Spleen (tissue), 11 donors: Measurements from ENCODE around the gene COL9A2. TPM values are rescaled to one million over a fixed set of nuclear protein-coding genes. Genes with fewer than 3 reads are reported as not detected.

Experiments used
- DNase-seq: peaks from one replicate; pipeline ENCODE4 v3.0.0-alpha.2; 2020
- H3K27ac ChIP-seq, 8 donors: fragments of 200-600 bp; sonication (generic) in 7 of 8; 1 replicate in 4 of 8; 2 replicates in 4 of 8; pipeline versions ENCODE4 v1.5.0 to v1.8.0; 2016 to 2021; ENCODE audit warnings: inconsistent platforms in 4 of 8, mild to moderate bottlenecking in 4 of 8, moderate library complexity in 1 of 8
- H3K27me3 ChIP-seq, 7 donors: fragments of 200-600 bp; sonication (generic) in 6 of 7; replicated peaks in 1 of 7; 1 replicate in 4 of 7; 2 replicates in 3 of 7; pipeline versions ENCODE4 v1.5.0 to v1.8.0; 2016 to 2021; ENCODE audit warnings: inconsistent platforms in 3 of 7, mild to moderate bottlenecking in 1 of 7
- H3K36me3 ChIP-seq, 6 donors: fragments of 200-600 bp; sonication (generic) in 5 of 6; 1 replicate in 4 of 6; 2 replicates in 2 of 6; pipeline versions ENCODE4 v1.5.0 to v1.8.0; 2016 to 2021; ENCODE audit warnings: inconsistent platforms in 2 of 6
- H3K4me1 ChIP-seq, 6 donors: fragments of 200-600 bp; sonication (generic) in 5 of 6; 1 replicate in 3 of 6; 2 replicates in 3 of 6; pipeline versions ENCODE4 v1.5.0 to v1.8.0; 2016 to 2021; ENCODE audit warnings: inconsistent platforms in 3 of 6
- H3K4me3 ChIP-seq, 8 donors: fragments of 200-600 bp; sonication (generic) in 7 of 8; 1 replicate in 4 of 8; 2 replicates in 4 of 8; pipeline versions ENCODE4 v1.5.0 to v1.8.0; 2016 to 2021; ENCODE audit warnings: inconsistent platforms in 4 of 8, mild to moderate bottlenecking in 4 of 8, moderate library complexity in 2 of 8
- H3K9me3 ChIP-seq, 8 donors: fragments of 200-600 bp; sonication (generic) in 7 of 8; 1 replicate in 4 of 8; 2 replicates in 4 of 8; pipeline versions ENCODE4 v1.5.0 to v1.8.0; 2016 to 2021; ENCODE audit warnings: inconsistent platforms in 4 of 8
- POLR2A ChIP-seq, 3 donors: fragments of 450-650 bp; IDR thresholded peaks; one replicate each; pipeline ENCODE4 v1.5.1; 2017; ENCODE audit warnings: antibody characterized with exemption in 3 of 3, mild to moderate bottlenecking in 1 of 3
- POLR2AphosphoS5 ChIP-seq, 3 donors: sonication (generic); formaldehyde crosslinking; IDR thresholded peaks; one replicate each; pipeline ENCODE4 v1.5.1; 2017; ENCODE audit warnings: antibody characterized with exemption in 3 of 3
- WGBS, 5 donors: extraction: QIAGEN DNeasy Blood & Tissue Kit in 3 of 5; methylation state at CpG; one replicate each; pipeline versions ENCODE4 v1.1.5 to v1.1.7; 2013 to 2018; 5-methylcytosine and 5-hydroxymethylcytosine counted together
- intact Hi-C: fragments of 100-400 bp; cut with DNase I; formaldehyde crosslinking; loops from one replicate; pipeline ENCODE4 v1.15.0; 2023; ENCODE audit warnings: low total_unique reads
- polyA plus RNA-seq, 3 donors: library from polyadenylated mRNA; stranded (reverse); fragments of 200-250 nt; gene quantifications; one replicate each; pipeline ENCODE4 v1.2.1, GENCODE V29; 2013
- total RNA-seq, 7 donors: library from RNA; depleted of rRNA in 3 of 7; stranded (reverse); fragments of >200 nt in 3 of 7; fragmentation: NEBNext Ultra II Directional in 4 of 7; extraction: Animal tissue kit (Norgen Biotek cat#: 25700) in 4 of 7; gene quantifications; one replicate each; pipeline versions ENCODE4 v1.1.0 to v1.2.1, GENCODE V29; 2016 to 2021
- TF ChIP-seq, protein P1 (sequence below), 11 experiments: fragments of 200-600 bp in 7 of 11; fragments of 450-650 bp in 4 of 11; sonication (generic) in 4 of 11; IDR thresholded peaks in 8 of 11; conservative IDR thresholded peaks in 3 of 11; 1 replicate in 7 of 11; 2 replicates in 4 of 11; pipeline versions ENCODE4 v1.4.0 to v1.8.0; 2016 to 2021; ENCODE audit warnings: antibody characterized with exemption in 11 of 11, inconsistent platforms in 4 of 11, mild to moderate bottlenecking in 1 of 11
- donor health status: healthy with polysubstance abuse.
- donor health status: DM: no; HTN: no; CAD: no; lungs with moderate emphysema.
- donor health status: DM: no; HTN: no; CAD: no.
- donor health status: Bipolar disorder and iron deficiency.
- donor health status: healthy.
- donor health status: DM: no; HTN: no; CAD: no.
- donor health status: DM: yes; HTN: yes; CAD: no.

Gene COL9A2
- total and polyA plus RNA-seq, 10 donors: 3.1 to 17.8 (median 7.8) TPM

DNA sequence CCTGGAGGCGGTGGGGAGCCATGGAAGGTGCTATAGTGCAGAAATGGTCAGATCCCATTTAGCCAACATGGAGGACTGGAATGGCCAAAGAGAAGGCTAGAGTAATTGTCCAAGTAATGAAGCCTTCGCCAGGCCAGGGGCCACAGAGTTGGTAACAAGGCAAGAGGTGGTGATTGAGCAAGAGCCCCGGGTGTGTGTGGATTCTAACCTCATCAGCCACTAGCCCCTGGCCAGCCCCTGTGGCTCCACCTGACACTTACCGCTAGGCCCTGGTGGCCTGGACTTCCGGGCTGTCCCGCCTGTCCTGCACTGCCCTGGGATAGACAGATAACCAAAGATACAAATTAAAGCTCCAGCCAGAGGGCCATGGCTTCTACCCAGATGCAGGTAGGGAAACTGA lies 9.9 kb downstream of the COL9A2 start:
- 80 to 96% (median 90%) methylated on average over 6 of the region's 6 CpGs for WGBS, 5 donors
- H3K4me3 ChIP-seq: no peak overlapping the region
- H3K4me1 ChIP-seq: peaks cover 0 to 6% (median 5%) of the 10 kb centered on the region in 6 donors
- TF ChIP-seq POLR2AphosphoS5 (IDR thresholded peaks at IDR 0.05) (no peak), POLR2A (IDR thresholded peaks at IDR 0.05) (no peak)
- TF ChIP-seq, protein P1, sequence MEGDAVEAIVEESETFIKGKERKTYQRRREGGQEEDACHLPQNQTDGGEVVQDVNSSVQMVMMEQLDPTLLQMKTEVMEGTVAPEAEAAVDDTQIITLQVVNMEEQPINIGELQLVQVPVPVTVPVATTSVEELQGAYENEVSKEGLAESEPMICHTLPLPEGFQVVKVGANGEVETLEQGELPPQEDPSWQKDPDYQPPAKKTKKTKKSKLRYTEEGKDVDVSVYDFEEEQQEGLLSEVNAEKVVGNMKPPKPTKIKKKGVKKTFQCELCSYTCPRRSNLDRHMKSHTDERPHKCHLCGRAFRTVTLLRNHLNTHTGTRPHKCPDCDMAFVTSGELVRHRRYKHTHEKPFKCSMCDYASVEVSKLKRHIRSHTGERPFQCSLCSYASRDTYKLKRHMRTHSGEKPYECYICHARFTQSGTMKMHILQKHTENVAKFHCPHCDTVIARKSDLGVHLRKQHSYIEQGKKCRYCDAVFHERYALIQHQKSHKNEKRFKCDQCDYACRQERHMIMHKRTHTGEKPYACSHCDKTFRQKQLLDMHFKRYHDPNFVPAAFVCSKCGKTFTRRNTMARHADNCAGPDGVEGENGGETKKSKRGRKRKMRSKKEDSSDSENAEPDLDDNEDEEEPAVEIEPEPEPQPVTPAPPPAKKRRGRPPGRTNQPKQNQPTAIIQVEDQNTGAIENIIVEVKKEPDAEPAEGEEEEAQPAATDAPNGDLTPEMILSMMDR (IDR thresholded peaks at IDR 0.05 in 8 of 11, conservative IDR thresholded peaks at IDR 0.05 in 3 of 11): no peak
- H3K27me3 ChIP-seq: peaks cover 0 to 12% (median 0%) of the 10 kb centered on the region in 7 donors
- intact Hi-C loops: no loop called here
- H3K9me3 ChIP-seq: no peaks in the 10 kb centered on the region
- no peaks in the 10 kb centered on the region for H3K36me3 ChIP-seq
- no peak overlapping the region for H3K27ac ChIP-seq
- DNase-seq: no peak

DNA sequence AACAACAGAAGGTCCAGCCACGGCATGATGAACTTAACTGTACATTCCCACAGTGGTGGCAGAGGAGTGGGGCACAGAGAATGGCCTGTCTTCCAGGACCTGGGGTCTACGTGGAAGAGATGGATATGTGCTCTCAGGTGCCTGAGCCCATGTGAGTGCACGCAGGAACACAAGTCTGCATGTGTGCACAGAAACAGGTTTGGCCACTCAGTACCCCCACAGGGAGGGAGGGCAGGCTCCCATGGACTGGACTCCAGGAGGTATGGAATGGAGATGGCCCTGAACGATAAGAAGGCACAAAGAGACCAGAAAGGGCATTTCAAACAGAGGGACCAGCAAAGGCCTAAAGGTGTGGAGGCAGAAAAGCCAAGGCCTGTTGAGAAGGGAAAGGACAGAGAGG lies 10.8 kb downstream of the COL9A2 start:
- Histone ChIP-seq H3K27me3 (peaks cover 0 to 12% (median 0%) of the 10 kb centered on the region in 7 donors), H3K4me1 (no peaks in the 10 kb centered on the region), H3K4me3 (no peak overlapping the region), H3K9me3 (no peaks in the 10 kb centered on the region), H3K27ac (no peak overlapping the region), H3K36me3 (peaks cover 0 to 4% (median 0%) of the 10 kb centered on the region in 6 donors)
- DNase-seq: no peak
- 89 to 95% (median 91%) methylated on average over 4 of the region's 4 CpGs for WGBS, 5 donors
- intact Hi-C loops: no loop called here
- TF ChIP-seq POLR2A (IDR thresholded peaks at IDR 0.05) (no peak), POLR2AphosphoS5 (IDR thresholded peaks at IDR 0.05) (no peak)
- TF ChIP-seq, protein P1 (IDR thresholded peaks at IDR 0.05 in 8 of 11, conservative IDR thresholded peaks at IDR 0.05 in 3 of 11): no peak

- no peak for DNase-seq
- WGBS, 5 donors: 85 to 93% (median 90%) methylated on average over 2 of the region's 2 CpGs
- TF ChIP-seq POLR2AphosphoS5 (IDR thresholded peaks at IDR 0.05): no peak
- no peak for TF ChIP-seq POLR2A (IDR thresholded peaks at IDR 0.05)
- TF ChIP-seq, protein P1 (IDR thresholded peaks at IDR 0.05 in 8 of 11, conservative IDR thresholded peaks at IDR 0.05 in 3 of 11): no peak
Observed at GRCh38 chr1:40305871-40306270, 11.2 kb downstream of the COL9A2 start.

DNA sequence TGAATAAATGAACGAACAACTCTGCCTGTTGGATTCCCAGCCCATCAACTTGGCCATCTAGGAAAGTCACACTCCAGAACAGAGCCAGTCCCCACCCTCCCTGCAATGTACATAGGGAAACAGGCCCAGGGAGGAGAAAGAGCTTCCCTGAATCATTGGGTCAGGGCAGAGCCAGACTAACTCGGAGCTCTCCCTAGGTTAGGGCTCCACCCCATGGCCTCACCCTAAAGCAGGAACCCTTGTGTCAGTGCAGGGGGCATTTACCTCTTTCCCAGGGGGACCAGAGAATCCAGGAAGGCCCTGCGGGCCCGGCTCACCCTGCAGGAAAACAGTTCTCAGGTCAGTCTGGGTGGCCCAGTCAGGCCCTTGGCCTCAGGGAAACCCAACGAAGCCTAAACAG lies 11.6 kb downstream of the COL9A2 start:
- Histone ChIP-seq H3K27me3 (peaks cover 0 to 12% (median 0%) of the 10 kb centered on the region in 7 donors), H3K4me1 (no peaks in the 10 kb centered on the region), H3K4me3 (no peak overlapping the region), H3K27ac (no peak overlapping the region), H3K9me3 (no peaks in the 10 kb centered on the region), H3K36me3 (peaks cover 0 to 13% (median 0%) of the 10 kb centered on the region in 6 donors)
- 86 to 97% (median 88%) methylated on average over 5 of the region's 5 CpGs for WGBS, 5 donors
- intact Hi-C loops: no loop called here
- no peak for DNase-seq
- no peak for TF ChIP-seq POLR2AphosphoS5 (IDR thresholded peaks at IDR 0.05)

More at GRCh38 chr1:40305871-40306270, 11.2 kb downstream of the COL9A2 start:
- intact Hi-C loops: no loop called here
- Histone ChIP-seq H3K4me1 (no peaks in the 10 kb centered on the region), H3K27me3 (peaks cover 0 to 12% (median 0%) of the 10 kb centered on the region in 7 donors), H3K9me3 (no peaks in the 10 kb centered on the region), H3K36me3 (peaks cover 0 to 9% (median 0%) of the 10 kb centered on the region in 6 donors), H3K27ac (no peak overlapping the region), H3K4me3 (no peak overlapping the region)

DNA sequence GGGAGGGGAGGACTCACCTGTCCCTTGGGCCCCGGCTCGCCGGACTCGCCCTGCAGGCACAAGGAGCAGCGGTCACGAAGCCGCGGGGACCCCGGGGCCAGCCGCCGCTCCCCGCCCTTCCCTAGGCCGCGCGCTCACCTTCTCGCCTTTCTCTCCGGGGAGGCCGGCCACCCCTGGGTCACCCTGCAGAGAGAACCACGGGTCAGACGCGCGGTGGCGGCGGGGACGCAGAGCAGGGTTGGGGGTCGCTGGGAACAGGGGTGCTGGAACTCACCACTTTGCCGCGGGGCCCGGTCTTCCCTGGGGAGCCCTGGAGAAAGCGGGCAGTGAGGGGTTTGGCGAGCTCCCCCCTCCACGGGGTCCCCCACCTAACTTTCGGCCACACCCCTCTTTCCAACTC lies 13.3 kb downstream of the COL9A2 start:
- WGBS, 5 donors: 83 to 87% (median 85%) methylated on average over 16 to 33 of the region's 33 CpGs
- H3K9me3 ChIP-seq: no peaks in the 10 kb centered on the region

More for the DNA sequence above, 13.3 kb downstream of the COL9A2 start:
- H3K4me3 ChIP-seq: no peak overlapping the region
- peaks cover 0 to 13% (median 0%) of the 10 kb centered on the region in 6 donors for H3K36me3 ChIP-seq
- no peak for DNase-seq
- no peaks in the 10 kb centered on the region for H3K4me1 ChIP-seq
- TF ChIP-seq, protein P1 (IDR thresholded peaks at IDR 0.05 in 8 of 11, conservative IDR thresholded peaks at IDR 0.05 in 3 of 11): no peak
- TF ChIP-seq POLR2AphosphoS5 (IDR thresholded peaks at IDR 0.05): no peak
- no peak for TF ChIP-seq POLR2A (IDR thresholded peaks at IDR 0.05)
- H3K27me3 ChIP-seq: peaks cover 0 to 12% (median 0%) of the 10 kb centered on the region in 7 donors
- intact Hi-C loops: no loop called here
- no peak overlapping the region for H3K27ac ChIP-seq
